ENCODE measurements around the gene APBB2. TPM values are rescaled to one million over a fixed set of nuclear protein-coding genes. Genes with fewer than 3 reads are reported as not detected.

Gene APBB2
- total and polyA plus RNA-seq, 2 experiments from 2014 or later = 35.8 to 74.8 TPM

GRCh38 chr4:41012293-41012692 lies 202.0 kb downstream of the APBB2 start:
- Histone ChIP-seq H3K4me3 (no peak overlapping the region), H3K9me2 (ENCODE audit: insufficient read depth) (no peaks in the 10 kb centered on the region), H3K27ac (ENCODE audit: low read depth) (no peak overlapping the region), H3K36me3 (ENCODE audit: insufficient read depth) (peaks cover 2% of the 10 kb centered on the region; the same call in 1 of the 2 replicates), H4K20me1 (replicated peaks; ENCODE audit: insufficient read depth) (no peaks in the 10 kb centered on the region; the same call in 1 of the 2 replicates), H3K27me3 (ENCODE audit: insufficient read depth) (no peaks in the 10 kb centered on the region), H3K4me2 (no peak overlapping the region), H2AFZ (no peak overlapping the region), H3F3A (replicated peaks; ENCODE audit: low read depth) (no peaks in the 10 kb centered on the region), H3K4me1 (ENCODE audit: insufficient read depth) (peaks cover 8% of the 10 kb centered on the region; the same call in 1 of the 2 replicates), H3K79me2 (replicated peaks; ENCODE audit: insufficient read depth) (no peaks in the 10 kb centered on the region; the same call in 1 of the 2 replicates)
- Mint-ChIP-seq H3K4me3 (no peak overlapping the region), H3K36me3 (ENCODE audit: low read depth) (peaks cover 9% of the 10 kb centered on the region; the same call in 2 of the 3 replicates), H3K9me3 (no peaks in the 10 kb centered on the region), H3K27ac (no peak overlapping the region), H3K27me3 (ENCODE audit: insufficient read depth, low read depth, poor library complexity) (peaks cover 4% of the 10 kb centered on the region), H3K4me1 (peaks cover 11% of the 10 kb centered on the region)
- TF ChIP-seq NANOG (IDR thresholded peaks at IDR 0.05; ENCODE audit: borderline replicate concordance) (no peak), ZNF114 (CRISPR knock-in tag; IDR thresholded peaks at IDR 0.05) (no peak), ZNF331 (CRISPR knock-in tag; IDR thresholded peaks at IDR 0.05; ENCODE audit: low read depth) (no peak), POLR2AphosphoS5 (IDR thresholded peaks at IDR 0.05; ENCODE audit: low read depth) (no peak), CREB1 (CRISPR knock-in tag; IDR thresholded peaks at IDR 0.05; ENCODE audit: low read depth) (no peak), JUNB (IDR thresholded peaks at IDR 0.05; ENCODE audit: unreplicated experiment) (no peak), CTCF (conservative IDR thresholded peaks at IDR 0.05; ENCODE audit: low read depth in 2 of 2) (no peak)
- TF ChIP-seq, protein P1, sequence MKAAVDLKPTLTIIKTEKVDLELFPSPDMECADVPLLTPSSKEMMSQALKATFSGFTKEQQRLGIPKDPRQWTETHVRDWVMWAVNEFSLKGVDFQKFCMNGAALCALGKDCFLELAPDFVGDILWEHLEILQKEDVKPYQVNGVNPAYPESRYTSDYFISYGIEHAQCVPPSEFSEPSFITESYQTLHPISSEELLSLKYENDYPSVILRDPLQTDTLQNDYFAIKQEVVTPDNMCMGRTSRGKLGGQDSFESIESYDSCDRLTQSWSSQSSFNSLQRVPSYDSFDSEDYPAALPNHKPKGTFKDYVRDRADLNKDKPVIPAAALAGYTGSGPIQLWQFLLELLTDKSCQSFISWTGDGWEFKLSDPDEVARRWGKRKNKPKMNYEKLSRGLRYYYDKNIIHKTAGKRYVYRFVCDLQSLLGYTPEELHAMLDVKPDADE (IDR thresholded peaks at IDR 0.05) = no peak
- TF ChIP-seq, protein P2, sequence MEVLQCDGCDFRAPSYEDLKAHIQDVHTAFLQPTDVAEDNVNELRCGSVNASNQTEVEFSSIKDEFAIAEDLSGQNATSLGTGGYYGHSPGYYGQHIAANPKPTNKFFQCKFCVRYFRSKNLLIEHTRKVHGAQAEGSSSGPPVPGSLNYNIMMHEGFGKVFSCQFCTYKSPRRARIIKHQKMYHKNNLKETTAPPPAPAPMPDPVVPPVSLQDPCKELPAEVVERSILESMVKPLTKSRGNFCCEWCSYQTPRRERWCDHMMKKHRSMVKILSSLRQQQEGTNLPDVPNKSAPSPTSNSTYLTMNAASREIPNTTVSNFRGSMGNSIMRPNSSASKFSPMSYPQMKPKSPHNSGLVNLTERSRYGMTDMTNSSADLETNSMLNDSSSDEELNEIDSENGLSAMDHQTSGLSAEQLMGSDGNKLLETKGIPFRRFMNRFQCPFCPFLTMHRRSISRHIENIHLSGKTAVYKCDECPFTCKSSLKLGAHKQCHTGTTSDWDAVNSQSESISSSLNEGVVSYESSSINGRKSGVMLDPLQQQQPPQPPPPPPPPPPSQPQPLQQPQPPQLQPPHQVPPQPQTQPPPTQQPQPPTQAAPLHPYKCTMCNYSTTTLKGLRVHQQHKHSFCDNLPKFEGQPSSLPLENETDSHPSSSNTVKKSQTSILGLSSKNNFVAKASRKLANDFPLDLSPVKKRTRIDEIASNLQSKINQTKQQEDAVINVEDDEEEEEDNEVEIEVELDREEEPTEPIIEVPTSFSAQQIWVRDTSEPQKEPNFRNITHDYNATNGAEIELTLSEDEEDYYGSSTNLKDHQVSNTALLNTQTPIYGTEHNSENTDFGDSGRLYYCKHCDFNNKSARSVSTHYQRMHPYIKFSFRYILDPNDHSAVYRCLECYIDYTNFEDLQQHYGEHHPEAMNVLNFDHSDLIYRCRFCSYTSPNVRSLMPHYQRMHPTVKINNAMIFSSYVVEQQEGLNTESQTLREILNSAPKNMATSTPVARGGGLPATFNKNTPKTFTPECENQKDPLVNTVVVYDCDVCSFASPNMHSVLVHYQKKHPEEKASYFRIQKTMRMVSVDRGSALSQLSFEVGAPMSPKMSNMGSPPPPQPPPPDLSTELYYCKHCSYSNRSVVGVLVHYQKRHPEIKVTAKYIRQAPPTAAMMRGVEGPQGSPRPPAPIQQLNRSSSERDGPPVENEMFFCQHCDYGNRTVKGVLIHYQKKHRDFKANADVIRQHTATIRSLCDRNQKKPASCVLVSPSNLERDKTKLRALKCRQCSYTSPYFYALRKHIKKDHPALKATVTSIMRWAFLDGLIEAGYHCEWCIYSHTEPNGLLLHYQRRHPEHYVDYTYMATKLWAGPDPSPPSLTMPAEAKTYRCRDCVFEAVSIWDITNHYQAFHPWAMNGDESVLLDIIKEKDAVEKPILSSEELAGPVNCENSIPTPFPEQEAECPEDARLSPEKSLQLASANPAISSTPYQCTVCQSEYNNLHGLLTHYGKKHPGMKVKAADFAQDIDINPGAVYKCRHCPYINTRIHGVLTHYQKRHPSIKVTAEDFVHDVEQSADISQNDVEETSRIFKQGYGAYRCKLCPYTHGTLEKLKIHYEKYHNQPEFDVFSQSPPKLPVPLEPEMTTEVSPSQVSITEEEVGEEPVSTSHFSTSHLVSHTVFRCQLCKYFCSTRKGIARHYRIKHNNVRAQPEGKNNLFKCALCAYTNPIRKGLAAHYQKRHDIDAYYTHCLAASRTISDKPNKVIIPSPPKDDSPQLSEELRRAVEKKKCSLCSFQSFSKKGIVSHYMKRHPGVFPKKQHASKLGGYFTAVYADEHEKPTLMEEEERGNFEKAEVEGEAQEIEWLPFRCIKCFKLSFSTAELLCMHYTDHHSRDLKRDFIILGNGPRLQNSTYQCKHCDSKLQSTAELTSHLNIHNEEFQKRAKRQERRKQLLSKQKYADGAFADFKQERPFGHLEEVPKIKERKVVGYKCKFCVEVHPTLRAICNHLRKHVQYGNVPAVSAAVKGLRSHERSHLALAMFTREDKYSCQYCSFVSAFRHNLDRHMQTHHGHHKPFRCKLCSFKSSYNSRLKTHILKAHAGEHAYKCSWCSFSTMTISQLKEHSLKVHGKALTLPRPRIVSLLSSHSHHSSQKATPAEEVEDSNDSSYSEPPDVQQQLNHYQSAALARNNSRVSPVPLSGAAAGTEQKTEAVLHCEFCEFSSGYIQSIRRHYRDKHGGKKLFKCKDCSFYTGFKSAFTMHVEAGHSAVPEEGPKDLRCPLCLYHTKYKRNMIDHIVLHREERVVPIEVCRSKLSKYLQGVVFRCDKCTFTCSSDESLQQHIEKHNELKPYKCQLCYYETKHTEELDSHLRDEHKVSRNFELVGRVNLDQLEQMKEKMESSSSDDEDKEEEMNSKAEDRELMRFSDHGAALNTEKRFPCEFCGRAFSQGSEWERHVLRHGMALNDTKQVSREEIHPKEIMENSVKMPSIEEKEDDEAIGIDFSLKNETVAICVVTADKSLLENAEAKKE (CRISPR knock-in tag; IDR thresholded peaks at IDR 0.05) = no peak
- DNase-seq (ENCODE audit: low spot score) = no peak
- ATAC-seq = no peak
